ENCODE results near the gene CMC1. TPM values are rescaled to one million over a fixed set of nuclear protein-coding genes. Genes with fewer than 3 reads are reported as not detected.

Gene CMC1
- total RNA-seq, 1 experiment from 2014 or later: 16.5 TPM

- Mint-ChIP-seq H3K9me3 (no peaks in the 10 kb centered on the region; a peak in 1 of 5 replicates), H3K4me3 (no peak overlapping the region), H3K36me3 (ENCODE audit: insufficient read depth in 1 of 3, low read depth in 3 of 3) (peaks cover 0 to 4% (median 2%) of the 10 kb centered on the region in 3 experiments; a peak in 4 of 7 replicates), H3K4me1 (peaks cover 40 to 42% of the 10 kb centered on the region in 2 experiments), H3K27ac (peak overlapping the region in 1 of 3 experiments; percentile 17; a peak in 2 of 7 replicates), H3K27me3 (ENCODE audit: low read depth) (no peaks in the 10 kb centered on the region)
- H3K9me3 ChIP-seq (ENCODE audit: control insufficient read depth, low read depth, low read length): no peaks in the 10 kb centered on the region
- DNase-seq: no peak
- H4K8ac ChIP-seq (replicated peaks; ENCODE audit: insufficient read length, low read depth, low read length): no peak overlapping the region
- peaks cover 3% of the 10 kb centered on the region; the same call in 1 of the 2 replicates for H3K79me2 ChIP-seq (ENCODE audit: insufficient read depth, low read length)
- H4K91ac ChIP-seq (ENCODE audit: insufficient read length, low read depth, low read length): no peak overlapping the region
- TF ChIP-seq CTCF (conservative IDR thresholded peaks at IDR 0.05): no peak
- H2BK5ac ChIP-seq (ENCODE audit: insufficient read length, low read length): no peak overlapping the region
- no peak overlapping the region for H3K14ac ChIP-seq (ENCODE audit: insufficient read depth, low read length)
- H2AFZ ChIP-seq (ENCODE audit: low read length): no peak overlapping the region
- no peak overlapping the region for H4K5ac ChIP-seq (ENCODE audit: insufficient read length, low read depth, low read length)
- no peak overlapping the region for H3K4ac ChIP-seq (ENCODE audit: low read depth, low read length)
- no peak overlapping the region for H3K27ac ChIP-seq (ENCODE audit: insufficient read length, low read depth, low read length)
- WGBS (ENCODE audit: extremely low coverage, insufficient read length, low lambda C conversion rate): no CpG with 5 or more reads among the region's 3 CpGs
- peaks cover 5% of the 10 kb centered on the region; the same call in 1 of the 2 replicates for H3K4me1 ChIP-seq (ENCODE audit: insufficient read depth, low read length)
- no peaks in the 10 kb centered on the region for H3K27me3 ChIP-seq (ENCODE audit: insufficient read depth, low read length)
- H3K79me1 ChIP-seq (ENCODE audit: insufficient read depth, low read depth, low read length, poor library complexity, severe bottlenecking): no peaks in the 10 kb centered on the region
- no peak overlapping the region for H3K18ac ChIP-seq (ENCODE audit: insufficient read length, low read depth, low read length)
- peaks cover 11% of the 10 kb centered on the region for H3K23me2 ChIP-seq (ENCODE audit: insufficient read length, low read depth, low read length, poor library complexity, severe bottlenecking)
- H2BK12ac ChIP-seq (ENCODE audit: insufficient read length, low read depth, low read length): no peak overlapping the region
- no peak overlapping the region for H3K9ac ChIP-seq (ENCODE audit: extremely low read depth, insufficient read length, low read length)
- H3K23ac ChIP-seq (ENCODE audit: insufficient read length, low read depth, low read length): no peak overlapping the region
- H2BK15ac ChIP-seq (ENCODE audit: low read depth, low read length): no peak overlapping the region
- no peak overlapping the region for H3K56ac ChIP-seq (ENCODE audit: insufficient read length, low read depth, low read length)
- H3T11ph ChIP-seq (ENCODE audit: low read length): no peak overlapping the region
- no peak overlapping the region for H3K4me2 ChIP-seq (ENCODE audit: insufficient read depth, insufficient read length, low read length)
- no peaks in the 10 kb centered on the region for H4K20me1 ChIP-seq (ENCODE audit: control insufficient read depth, insufficient read depth, insufficient read length)
- H2BK120ac ChIP-seq (ENCODE audit: low read depth, low read length, poor library complexity, severe bottlenecking): no peak overlapping the region
- no peak overlapping the region for H2BK20ac ChIP-seq (ENCODE audit: low read depth, low read length, poor library complexity, severe bottlenecking)
- H2AK5ac ChIP-seq (ENCODE audit: insufficient read length, low read length): no peak overlapping the region
These were observed 2.3 kb upstream of the CMC1 start for GRCh38 chr3:28239108-28239507.

All from H9 (cell line).